IPS-NIHi7 (cell line): ENCODE data around the gene SYT12.
"Not testable (repeated sequence)": the region's sequence is repeated elsewhere in the genome, so short reads cannot be mapped to it uniquely, and the experiment has no call there.

Experiments
- DNase-seq: peaks from one replicate; pipeline ENCODE4 v3.0.0; 2012; ENCODE audit warnings: mixed read lengths; ENCODE audit errors: extremely low spot score

The SYT12 gene

DNA sequence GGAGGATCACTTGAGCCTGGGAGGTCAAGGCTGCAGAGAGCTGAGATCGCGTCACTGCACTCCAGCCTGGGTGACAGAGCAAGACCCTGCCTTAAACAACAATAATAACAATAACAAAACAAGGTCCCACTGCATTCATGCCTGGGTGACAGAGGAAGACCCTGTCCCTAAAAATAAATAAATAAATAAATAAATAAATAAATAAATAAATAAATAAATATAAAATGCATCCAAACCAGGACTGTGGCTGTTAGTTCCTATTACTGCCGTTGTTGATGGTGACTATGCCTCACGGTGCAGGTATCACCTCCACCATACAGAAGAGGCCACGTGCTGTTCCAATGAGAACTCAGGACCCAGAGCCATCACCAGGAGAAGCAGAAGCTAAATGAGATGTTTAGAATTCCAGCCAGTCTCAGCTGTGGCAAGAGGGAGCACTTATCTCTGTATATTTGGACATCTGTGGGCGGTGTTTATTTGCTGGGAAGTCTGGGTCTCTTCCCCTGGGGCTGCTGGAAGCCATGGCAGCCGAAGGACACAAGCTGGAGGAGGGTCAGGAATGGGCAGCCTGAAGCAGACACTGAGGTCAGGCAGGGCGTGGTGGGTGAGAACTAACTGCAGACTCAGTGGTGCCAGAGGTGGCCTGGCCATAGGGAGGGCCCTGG lies 26.2 kb upstream of the SYT12 start:
- no peak for DNase-seq

DNA sequence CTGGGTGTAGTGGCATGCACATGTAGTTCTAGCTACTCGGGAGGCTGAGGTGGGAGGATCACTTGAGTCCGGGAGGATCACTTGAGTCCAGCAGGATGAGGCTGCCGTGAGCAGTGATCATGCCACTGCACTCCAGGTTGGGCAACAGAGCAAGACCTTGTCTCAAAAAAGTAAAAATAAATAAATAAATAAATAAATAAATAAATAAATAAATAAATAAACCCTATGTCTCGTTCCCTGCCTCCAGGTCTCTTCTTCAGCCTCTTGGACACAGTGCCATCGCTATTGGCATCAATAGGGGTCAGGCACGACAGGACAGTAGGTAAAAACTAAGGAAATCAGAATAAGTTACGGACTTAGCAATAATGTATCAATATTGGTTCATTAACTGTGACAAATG lies 23.4 kb upstream of the SYT12 start:
- no peak for DNase-seq

DNA sequence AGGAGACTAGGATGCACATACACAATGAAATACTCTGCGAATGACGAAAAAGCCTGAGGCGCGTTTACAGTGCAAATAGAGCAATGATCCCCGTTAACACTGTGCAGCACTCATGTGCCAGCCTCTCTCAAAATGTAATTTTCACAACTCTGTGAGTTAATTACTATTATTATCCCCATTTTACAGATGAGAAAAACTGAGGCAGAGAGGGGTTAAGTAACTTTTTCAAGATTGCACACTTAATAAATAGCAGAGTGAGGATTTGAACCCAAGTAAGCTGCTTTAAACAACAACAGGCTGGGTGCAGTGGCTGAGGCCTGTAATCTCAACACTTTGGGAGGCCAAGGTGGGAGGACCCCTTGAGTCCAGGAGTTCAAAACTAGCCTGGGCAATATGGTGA lies 21.6 kb upstream of the SYT12 start:
- DNase-seq, result no peak

DNA sequence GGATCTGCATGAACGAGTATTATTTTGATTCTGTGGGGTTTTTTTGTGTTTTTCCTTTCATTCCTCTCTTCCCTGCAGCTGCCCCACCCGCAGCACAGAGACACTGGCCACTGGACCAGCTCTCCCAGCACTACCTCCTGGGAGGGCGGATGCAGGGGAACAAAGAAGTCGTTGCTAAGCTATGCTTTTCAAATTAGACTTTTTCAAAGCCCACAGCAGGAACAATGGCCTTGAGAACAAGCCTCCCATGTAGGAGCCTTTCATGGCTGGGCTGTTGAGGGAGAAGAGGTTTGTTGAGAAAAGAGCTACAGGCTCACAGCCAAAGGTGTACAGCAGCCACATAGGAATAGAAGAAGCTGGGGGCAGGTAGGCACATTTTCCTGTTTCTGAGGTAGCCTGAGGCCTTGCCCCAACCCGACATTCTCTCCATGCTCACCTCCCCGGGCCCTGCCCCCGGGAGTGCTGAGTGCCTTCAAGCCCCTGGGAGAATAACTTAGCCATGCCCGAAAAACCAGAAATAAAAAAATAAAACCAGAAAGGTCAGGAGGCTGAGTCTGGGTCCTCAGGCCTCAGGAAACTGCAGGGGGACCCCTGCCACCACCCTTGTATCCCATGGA lies 20.5 kb upstream of the SYT12 start:
- peak; percentile 69 for DNase-seq

DNA sequence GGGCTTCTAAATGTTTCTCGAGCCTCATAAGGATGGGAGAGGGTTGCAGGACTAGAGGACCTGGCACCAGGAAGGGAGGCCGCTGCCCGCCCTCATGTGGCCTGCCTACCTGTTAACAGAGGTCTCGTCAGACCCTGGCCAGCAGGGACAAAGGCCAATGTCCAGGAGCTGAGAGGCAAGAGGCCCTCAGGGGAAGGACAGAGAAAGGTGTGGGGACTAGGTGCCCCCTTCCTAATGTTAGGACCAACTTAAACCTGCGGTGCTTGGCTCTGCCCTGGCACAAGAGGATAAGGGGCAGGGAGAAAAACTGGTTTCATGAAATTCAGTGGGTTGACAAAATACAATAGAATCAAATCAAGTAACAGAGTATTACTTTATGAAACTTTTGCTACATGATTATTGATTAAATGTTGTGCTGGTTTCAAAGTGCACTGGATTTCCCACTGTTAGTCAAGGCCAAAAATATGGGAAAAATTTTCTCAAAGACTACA lies 20.0 kb upstream of the SYT12 start:
- no peak for DNase-seq

DNA sequence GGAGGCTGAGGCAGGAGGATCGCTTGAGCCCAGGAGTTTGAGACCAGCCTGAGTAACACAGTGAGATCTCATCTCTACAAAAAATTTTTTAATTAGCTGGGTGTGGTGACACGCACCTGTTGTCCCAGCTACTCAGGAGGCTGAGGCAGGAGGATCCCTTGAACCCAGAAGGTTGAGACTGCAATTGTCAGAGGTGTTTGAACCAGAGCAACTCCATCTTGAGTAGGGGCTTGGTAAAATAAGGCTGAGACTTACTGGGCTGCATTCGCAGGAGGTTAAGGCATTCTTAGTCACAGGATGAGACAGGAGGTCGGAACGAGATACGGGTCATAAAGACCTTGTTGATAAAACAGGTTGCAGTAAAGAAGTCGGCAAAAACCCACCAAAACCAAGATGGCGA lies 17.7 kb upstream of the SYT12 start:
- DNase-seq, result not testable (repeated sequence)

DNA sequence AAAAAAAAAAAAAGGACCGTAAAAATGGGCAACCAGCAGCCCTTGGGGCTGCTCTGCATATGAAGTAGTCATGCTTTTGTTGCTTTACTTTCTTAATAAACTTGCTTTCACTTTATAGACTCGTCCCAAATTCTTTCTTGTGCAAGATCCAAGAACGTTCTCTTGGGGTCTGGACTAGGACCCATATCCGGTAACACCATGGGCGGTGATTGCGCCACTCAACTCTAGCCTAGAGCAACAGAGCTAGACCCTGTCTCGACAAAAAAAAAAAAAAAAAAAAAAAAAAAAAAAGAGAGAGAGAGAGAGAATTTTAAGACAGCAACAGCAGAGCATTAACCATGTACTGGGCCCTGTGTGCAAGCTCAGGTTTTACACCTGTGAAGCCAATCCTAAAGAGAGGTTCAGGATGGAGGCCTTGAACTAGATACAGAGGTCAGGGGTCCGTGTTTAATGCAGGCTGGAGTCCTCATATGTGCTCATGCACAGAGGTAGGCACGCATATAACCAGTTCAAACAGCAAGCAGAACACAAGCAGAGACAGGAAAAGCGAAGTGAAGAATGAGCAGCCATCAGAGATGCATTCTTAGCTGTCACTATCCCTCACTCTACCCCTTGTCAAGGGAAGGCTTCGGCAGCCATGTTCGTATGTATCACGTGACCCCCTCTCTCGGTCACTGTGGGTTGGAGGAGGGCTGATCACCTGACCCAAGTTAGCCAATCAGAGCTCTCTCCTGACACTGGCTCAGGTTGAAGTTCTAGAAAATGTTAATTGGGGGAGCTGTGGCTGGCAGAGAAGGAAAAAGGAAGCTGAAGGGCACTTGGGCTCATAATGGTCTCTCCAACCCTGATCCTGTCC lies 16.7 kb upstream of the SYT12 start:
- DNase-seq, result peak; percentile 90

DNA sequence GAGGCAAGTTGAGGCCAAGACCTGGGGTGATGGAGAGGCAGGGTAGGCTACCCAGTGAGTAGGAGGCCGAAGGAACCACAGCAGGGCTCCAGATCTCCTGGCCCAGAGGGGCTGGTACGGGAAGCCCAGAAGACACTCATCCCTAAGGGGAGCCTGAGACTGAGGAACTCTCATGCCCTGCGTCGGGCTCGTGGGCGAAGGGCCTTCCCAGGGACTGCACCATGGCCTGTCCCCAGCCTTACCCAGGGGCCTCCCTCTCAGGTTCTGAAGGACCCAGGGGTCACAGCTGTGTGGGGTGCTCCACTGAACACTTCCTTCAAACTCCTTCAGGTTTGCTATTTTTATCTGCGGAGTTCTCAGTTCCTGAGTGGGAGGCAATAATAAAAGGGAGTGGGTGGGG lies 15.8 kb upstream of the SYT12 start:
- no peak for DNase-seq

DNA sequence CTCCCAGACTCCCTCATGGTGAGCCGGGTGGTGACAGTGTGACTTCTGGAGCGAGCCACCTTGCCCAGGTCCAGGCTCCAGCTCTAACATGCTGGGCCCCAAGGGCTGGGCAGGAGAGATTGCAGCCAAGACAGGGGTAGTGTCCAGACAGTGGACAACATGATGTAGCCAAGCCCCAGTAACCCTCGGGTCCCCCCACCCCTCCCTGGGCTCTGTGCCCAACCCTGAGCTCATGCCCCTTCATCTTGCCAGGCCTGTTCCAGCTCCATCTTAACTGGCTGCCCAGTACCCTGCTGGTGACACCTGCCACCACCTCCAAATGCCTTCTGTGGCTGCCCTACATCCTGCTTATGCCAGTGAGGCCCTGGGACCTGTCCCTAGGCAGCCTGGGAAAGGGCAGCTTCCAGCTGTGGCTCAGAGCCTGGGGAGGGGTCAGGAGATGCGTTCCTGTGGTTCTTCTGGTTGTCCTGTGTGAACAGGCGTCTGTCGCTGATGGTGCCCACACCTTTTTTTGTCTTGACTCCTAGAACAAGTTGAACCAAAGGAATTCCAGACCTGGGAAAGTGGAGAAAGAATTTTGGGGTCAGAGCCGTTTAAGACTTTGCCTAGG lies 12.5 kb upstream of the SYT12 start:
- no peak for DNase-seq

DNA sequence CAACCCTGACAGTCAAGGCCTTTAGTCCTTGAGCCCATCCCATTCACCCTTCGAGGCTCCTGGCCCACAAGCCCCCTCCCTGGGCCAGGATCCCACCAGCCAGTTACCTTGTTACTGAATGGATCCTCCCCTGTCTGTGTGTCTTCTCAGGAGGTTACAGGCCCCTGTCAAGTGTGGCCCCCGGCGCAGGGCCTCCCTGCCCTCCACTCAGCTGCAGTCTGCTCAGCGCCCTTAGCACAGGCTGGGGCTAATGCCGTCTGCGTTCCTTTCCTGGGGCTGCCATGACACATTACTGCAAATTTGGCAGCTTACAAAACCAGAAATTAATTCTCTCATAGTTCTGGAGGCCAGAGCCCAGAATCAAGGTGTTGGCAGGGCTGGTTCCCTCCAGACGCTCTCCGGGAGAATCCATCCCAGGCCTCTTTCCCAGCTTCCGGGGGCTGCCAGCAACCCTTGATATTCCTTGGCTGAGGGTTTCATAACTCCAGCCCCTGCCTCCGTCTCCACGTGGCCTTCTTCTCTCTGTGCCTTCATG lies 9.4 kb upstream of the SYT12 start:
- no peak for DNase-seq

DNA sequence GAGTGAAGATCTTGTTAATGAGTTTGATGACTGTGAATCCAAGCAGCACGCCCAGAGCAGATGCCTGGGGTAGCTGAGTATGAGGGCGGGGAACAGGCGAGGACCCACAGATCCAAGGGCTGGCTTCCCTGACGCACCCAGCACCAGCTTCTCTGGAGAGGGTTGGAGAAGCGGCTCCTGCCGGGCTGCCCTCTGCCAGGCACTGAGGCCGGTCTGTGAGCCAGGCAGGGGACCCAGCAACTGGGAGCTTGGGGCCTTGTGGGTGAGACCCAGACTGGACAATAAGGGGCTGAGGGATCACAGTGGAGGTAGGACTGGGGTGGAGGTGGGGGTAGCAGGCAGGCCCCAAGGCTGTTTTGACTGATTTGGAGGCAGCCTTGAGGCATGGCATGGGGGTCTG lies 8.6 kb upstream of the SYT12 start:
- DNase-seq, result no peak

DNA sequence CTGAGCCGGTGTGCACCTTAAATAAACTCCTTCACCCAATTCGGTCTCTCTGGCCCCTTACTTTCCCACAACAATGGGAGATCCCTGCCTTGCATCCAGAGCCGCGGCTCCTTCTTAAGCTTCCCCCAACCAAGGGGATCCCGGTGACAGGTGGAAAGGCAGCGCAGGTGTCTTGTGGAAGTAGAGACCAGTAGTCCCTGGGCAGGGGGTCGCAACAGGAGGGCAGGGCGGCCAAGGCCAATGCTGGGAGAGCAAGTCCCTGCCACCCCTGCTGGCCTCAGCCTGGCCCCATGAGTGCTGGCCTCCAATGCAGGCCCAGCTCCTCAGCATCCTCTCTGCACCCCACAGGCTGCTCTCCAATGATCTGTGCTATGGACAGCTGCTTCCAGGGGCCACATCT lies 7.9 kb upstream of the SYT12 start:
- DNase-seq, result no peak

DNA sequence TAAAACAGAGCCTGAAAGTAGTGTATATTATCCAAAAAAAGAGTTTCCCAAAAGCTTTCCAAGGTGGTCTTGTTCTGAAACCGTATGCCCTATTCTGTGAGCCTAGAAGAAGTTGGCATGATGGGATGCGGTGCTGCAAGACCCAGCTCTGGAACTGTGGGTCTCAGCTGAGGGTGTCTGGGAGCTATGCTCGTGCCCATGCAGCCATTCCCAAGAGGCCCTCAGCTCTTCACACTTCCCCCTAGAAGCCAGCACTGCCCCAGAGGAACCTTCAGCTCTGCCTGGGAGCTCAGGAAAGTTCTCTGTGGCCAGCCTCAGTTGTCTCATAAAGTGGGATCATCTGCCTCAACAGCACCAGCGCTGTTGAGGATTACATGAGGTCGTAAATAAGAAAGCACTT lies 6.4 kb upstream of the SYT12 start:
- DNase-seq, result no peak

DNA sequence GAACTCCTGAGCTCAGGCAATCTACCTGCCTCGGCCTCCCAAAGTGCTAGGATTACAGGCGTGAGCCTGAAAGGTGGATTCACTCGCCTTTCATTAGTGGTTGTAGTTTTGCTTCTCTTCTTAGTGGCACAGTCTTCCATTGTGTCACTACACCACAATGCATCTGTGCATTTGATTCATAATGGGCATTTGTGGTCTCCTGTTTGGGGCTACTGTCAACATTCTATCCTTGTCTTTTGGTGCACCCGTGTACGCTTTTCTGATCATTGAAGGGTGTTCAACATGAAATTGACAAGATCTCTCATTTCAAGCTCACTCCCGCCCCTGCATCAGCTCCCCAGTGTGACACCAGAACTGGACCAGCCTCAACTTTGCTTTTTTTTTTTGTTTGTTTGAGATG lies 2.0 kb upstream of the SYT12 start:
- no peak for DNase-seq

DNA sequence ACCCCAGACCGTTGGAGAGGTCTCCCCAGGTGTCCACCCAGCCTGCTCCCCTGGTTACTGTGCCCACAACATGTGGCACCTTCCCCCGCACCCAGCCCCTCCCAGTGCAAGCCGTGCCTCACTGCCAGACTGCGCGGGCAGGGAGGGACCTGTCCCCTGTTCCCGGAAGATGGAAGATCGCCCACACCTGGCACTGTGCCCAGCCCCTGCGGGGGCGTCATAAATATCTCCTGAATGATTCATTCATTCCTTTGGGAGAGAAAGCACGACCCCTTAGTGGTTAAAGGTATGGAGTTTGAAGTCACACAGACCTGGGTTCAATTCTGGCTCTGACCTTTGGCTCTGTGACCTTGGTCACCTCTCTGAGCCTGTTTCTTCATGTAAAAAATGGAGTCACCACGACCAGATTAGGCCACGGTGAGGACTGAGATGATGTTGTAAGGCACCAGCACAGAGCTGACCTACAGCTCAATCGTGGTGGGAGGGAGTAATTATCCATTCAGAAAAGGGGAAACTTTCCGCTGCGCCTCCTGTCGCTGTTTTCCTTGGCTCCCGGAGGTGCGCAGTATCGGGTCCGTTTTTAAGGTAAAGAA lies 497 bp upstream of the SYT12 start:
- no peak for DNase-seq

DNA sequence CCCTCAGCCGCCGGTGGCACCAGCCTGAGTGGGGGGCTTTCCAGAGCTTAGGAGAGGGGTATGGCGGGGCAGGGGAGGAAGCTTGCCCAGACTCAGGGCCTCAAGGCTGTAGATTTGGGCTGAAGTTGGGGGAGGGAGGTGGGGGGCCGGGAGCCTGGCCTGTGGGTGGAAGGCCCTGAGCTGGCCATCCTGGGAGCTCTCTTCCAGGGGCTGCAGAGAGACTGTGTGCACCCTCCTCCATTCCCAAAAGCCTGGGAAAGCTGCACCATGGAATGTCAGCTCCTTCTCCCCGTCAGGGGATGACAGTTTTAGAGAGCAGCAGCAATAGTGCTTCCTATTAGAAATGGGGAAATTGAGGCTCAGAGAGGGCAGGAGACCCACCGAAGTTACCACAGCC lies 1.0 kb downstream of the SYT12 start:
- no peak for DNase-seq

DNA sequence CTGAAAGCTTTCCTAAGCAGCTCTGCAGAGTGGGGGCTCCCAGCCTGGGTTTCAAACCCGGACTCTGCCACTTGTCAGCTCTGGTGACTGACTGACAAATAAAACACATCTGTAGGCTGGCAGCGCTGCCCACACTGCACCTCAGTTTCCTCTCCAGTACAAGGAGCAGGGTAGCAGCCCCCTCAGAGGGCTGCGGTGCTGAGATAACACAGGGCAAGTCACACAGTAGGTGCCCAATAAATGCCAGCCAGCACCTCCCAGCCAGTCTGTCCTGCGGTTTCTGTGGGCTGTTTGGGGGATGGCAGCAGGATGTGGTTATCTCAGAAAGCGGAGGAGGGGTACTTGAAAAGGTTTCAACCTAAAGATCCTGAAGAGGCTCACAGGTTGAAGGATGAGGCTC lies 1.5 kb downstream of the SYT12 start:
- DNase-seq, result no peak

DNA sequence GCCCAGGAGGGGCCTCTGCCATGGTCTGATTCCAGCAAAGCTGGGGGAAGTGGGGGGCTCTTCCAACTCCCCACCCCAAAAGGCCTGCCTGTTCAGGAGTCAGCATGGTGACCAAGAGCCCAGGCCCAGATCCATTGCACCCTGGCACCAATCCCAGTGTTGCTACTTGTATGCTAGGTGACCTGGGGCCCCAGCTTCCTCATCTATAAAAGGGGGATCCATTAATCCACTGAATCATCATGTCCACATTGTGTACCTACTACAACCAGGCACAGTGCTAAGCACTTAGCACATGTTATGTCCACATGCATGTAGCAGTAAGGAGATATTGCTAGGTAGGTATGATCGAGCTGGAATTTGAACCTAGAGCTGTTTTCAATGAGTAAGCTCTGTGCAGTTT lies 2.0 kb downstream of the SYT12 start:
- DNase-seq, result no peak

DNA sequence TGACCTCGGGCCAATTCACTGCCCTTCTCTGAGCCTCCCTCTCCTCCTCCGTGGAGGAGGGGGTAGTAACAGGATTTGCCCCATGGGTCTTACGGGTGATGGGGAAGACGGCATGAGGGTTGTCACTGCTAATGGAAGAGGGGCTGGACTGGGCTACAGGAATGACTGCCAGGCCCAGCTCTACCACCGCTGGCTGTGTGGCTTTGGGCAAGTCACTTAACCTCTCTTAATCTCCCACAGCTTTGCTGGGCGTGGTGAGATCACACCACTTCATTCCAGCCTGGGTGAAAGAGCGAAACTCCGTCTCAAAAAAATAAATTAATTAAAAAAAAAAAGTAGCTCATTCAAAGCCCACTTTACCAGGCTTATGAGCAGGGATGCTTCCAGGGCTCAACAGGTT lies 2.8 kb downstream of the SYT12 start:
- no peak for DNase-seq

DNA sequence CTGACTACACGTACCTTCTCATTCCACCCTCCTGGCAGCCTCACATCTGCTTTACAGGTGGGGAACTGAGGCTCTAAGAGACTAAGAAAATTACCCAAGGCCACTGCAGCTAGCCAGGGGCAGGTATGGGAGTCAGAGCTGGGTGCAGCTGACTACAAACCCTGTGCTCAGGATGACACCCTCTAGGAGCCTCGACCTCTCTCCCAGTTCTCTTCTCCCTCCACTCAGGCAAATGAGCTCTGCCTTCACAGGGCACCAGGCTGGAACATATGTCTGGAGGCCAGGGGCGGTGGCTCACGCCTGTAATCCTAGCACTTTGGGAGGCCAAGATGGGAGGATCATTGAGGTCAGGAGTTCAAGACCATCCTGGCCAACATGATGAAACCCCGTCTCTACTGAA lies 4.0 kb downstream of the SYT12 start:
- DNase-seq, result no peak

DNA sequence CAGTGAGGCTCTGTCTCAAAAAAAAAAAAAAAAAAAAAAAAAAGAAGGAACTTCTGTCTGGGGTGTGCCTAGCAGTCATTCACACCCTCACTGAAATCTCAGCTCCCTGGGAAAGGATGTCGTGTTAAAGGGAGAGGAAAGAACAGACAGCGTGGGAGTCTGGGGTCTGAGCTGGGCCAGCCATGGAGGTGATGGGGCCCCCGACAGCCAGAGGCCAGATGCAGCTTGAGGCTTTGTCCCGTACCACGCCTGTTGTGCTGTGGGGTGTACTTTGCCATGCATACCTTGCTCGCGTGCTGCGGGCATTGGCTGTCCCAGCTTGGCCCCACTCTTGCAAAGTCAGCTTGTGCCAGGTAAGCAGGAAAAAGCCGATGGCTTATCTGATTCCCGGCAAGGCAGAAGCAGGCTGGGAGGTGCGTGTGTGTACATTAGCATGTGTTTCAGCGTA lies 4.6 kb downstream of the SYT12 start:
- DNase-seq, result no peak
